ENCODE measurements around the gene NRXN2. TPM values are rescaled to one million over a fixed set of nuclear protein-coding genes. Genes with fewer than 3 reads are reported as not detected.

The NRXN2 gene
- total and polyA plus RNA-seq, 10 of the 15 experiments (the other 5 are each of a cell fraction or from before 2014, with no cell fraction given) = 0.03 to 1.4 (median 0.23) TPM

DNA sequence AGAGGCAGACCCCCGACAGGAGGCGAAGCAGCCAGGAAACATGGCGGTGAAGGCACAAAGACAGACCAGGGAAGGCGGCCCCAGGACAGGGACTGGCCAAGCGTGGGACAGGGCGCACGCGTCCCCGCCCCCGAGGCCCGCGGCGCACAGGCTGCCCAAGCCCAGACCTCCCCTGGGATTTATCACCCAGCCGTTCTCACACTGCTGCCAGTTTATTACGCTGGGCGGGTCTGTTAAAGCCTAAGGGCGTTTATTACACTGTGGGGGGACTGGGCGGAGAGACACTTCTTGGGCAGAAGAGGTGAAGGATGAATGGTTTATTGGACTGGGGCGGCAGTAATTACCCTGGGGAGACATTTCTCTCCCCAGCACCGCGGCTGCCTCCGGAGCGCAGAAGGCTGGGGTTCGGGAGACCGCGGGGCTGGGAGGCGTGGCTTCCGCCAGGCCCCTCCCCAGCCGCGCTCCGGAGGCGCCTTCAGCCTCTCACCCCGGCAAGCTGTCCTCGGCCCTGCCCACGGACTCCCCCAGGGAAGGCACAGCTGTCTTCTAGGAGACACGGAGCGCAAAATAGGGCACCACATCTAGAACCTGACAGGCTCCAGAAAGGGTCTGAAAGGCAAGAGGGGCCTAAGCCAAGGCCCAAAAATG, 84.9 kb downstream of the NRXN2 start (continued):
- 0 out of 2 replicates have a peak, but pooled peaks have one; percentile 27 for TF ChIP-seq YBX1 (IDR thresholded peaks at IDR 0.05)
- no peak for TF ChIP-seq JUND (IDR thresholded peaks at IDR 0.05; ENCODE audit: low read depth, low read length)
- no peak for TF ChIP-seq TCF3 (IDR thresholded peaks at IDR 0.05; ENCODE audit: borderline replicate concordance, insufficient read depth, low read depth, low read length)
- TF ChIP-seq MXI1 (IDR thresholded peaks at IDR 0.05; ENCODE audit: low read depth, low read length) = no peak
- no peak for TF ChIP-seq SUPT20H (IDR thresholded peaks at IDR 0.05; ENCODE audit: borderline replicate concordance, control insufficient read depth, low read depth, low read length)
- no peak for TF ChIP-seq CEBPB (IDR thresholded peaks at IDR 0.05; ENCODE audit: borderline replicate concordance in 1 of 2, low read depth in 2 of 2, low read length in 2 of 2)
- TF ChIP-seq TARDBP (IDR thresholded peaks at IDR 0.05; ENCODE audit: borderline replicate concordance) = no peak
- TF ChIP-seq, protein P1, sequence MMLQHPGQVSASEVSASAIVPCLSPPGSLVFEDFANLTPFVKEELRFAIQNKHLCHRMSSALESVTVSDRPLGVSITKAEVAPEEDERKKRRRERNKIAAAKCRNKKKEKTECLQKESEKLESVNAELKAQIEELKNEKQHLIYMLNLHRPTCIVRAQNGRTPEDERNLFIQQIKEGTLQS (IDR thresholded peaks at IDR 0.05; ENCODE audit: borderline replicate concordance, extremely low read depth, low read depth, low read length) = no peak
- TF ChIP-seq, protein P2, sequence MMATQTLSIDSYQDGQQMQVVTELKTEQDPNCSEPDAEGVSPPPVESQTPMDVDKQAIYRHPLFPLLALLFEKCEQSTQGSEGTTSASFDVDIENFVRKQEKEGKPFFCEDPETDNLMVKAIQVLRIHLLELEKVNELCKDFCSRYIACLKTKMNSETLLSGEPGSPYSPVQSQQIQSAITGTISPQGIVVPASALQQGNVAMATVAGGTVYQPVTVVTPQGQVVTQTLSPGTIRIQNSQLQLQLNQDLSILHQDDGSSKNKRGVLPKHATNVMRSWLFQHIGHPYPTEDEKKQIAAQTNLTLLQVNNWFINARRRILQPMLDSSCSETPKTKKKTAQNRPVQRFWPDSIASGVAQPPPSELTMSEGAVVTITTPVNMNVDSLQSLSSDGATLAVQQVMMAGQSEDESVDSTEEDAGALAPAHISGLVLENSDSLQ (IDR thresholded peaks at IDR 0.05) = no peak
- TF ChIP-seq RB1 (IDR thresholded peaks at IDR 0.05; ENCODE audit: borderline replicate concordance) = peak; percentile 55; the same call in 1 of the 2 replicates
- no peak for TF ChIP-seq RAD21 (IDR thresholded peaks at IDR 0.05; ENCODE audit: insufficient read depth, low read depth, low read length)
- no peak for TF ChIP-seq EGR1 (IDR thresholded peaks at IDR 0.05; ENCODE audit: borderline replicate concordance in 1 of 2, low read depth in 2 of 2, low read length in 2 of 2)
- peak; percentile 99 for TF ChIP-seq GATAD2B (conservative IDR thresholded peaks at IDR 0.05; ENCODE audit: low read depth)
- TF ChIP-seq NBN (IDR thresholded peaks at IDR 0.05) = 0 out of 2 replicates have a peak, but pooled peaks have one; percentile 44
- 0 out of 2 replicates have a peak, but pooled peaks have one; percentile 45 for TF ChIP-seq DPF2 (IDR thresholded peaks at IDR 0.05)
- no peak for TF ChIP-seq FOXK2 (IDR thresholded peaks at IDR 0.05)
- TF ChIP-seq BHLHE40 (IDR thresholded peaks at IDR 0.05; ENCODE audit: borderline replicate concordance in 1 of 2, low read depth in 2 of 2, low read length in 1 of 2) = peak in 1 of 2 experiments; percentile 90; a peak in 2 of 4 replicates
- TF ChIP-seq ATF7 (IDR thresholded peaks at IDR 0.05; ENCODE audit: low read depth) = no peak
- no peak for TF ChIP-seq SUZ12 (IDR thresholded peaks at IDR 0.05; ENCODE audit: unreplicated experiment)
- TF ChIP-seq ZNF274 (IDR thresholded peaks at IDR 0.05; ENCODE audit: insufficient read depth, insufficient read length) = no peak
- TF ChIP-seq HDAC2 (IDR thresholded peaks at IDR 0.05) = no peak
- peak; percentile 98 for TF ChIP-seq MEF2B (IDR thresholded peaks at IDR 0.05; ENCODE audit: partially characterized antibody, poor library complexity, severe bottlenecking)
- TF ChIP-seq MEF2A (IDR thresholded peaks at IDR 0.05; ENCODE audit: insufficient read depth, low read depth, low read length) = no peak
- no peak for TF ChIP-seq BACH1 (IDR thresholded peaks at IDR 0.05; ENCODE audit: borderline replicate concordance)
- no peak for TF ChIP-seq CREM (IDR thresholded peaks at IDR 0.05; ENCODE audit: low read depth)
- TF ChIP-seq POU2F2 (IDR thresholded peaks at IDR 0.05; ENCODE audit: borderline replicate concordance, low read depth, low read length) = no peak
- TF ChIP-seq EZH2 (IDR thresholded peaks at IDR 0.05; ENCODE audit: borderline replicate concordance, control insufficient read depth, low read depth, low read length) = no peak
- TF ChIP-seq, protein P3, sequence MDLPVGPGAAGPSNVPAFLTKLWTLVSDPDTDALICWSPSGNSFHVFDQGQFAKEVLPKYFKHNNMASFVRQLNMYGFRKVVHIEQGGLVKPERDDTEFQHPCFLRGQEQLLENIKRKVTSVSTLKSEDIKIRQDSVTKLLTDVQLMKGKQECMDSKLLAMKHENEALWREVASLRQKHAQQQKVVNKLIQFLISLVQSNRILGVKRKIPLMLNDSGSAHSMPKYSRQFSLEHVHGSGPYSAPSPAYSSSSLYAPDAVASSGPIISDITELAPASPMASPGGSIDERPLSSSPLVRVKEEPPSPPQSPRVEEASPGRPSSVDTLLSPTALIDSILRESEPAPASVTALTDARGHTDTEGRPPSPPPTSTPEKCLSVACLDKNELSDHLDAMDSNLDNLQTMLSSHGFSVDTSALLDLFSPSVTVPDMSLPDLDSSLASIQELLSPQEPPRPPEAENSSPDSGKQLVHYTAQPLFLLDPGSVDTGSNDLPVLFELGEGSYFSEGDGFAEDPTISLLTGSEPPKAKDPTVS (IDR thresholded peaks at IDR 0.05; ENCODE audit: low read depth, low read length) = no peak
